OCI-LY1 (cell line): ENCODE results near the gene METTL4.

Experiments
- CTCF ChIP-seq: fragments of 200-600 bp; sonication (generic), shearing (Covaris generic); IDR thresholded peaks from 2 replicates; pipeline ENCODE4 v1.5.1; 2017; ENCODE audit warnings: mild to moderate bottlenecking, antibody characterized with exemption, low read length, moderate library complexity, mixed read lengths
- EZH2 ChIP-seq: fragments of 200-600 bp; sonication (generic), shearing (Covaris generic); IDR thresholded peaks from 2 replicates; pipeline ENCODE4 v1.8.0; 2017; ENCODE audit warnings: borderline replicate concordance, mixed run types, mild to moderate bottlenecking, antibody characterized with exemption, low read length, moderate library complexity, mixed read lengths

- TF ChIP-seq CTCF (no peak), EZH2 (no peak)
These were observed 21.8 kb downstream of the METTL4 start for GRCh38 chr18:2549462-2549861.
